Neuron (in vitro differentiated cells): ENCODE measurements around the gene CTTNBP2NL.
A peak's percentile ranks its signal among the peaks of the same experiment; 100 is the strongest.
"Not testable (repeated sequence)": the region's sequence is repeated elsewhere in the genome, so short reads cannot be mapped to it uniquely, and the experiment has no call there.

Source experiments
- H2AFZ ChIP-seq: one replicate; pipeline ENCODE4 v1.6.1; 2013; ENCODE audit warnings: low read depth, mild to moderate bottlenecking, inconsistent platforms, low read length, moderate library complexity
- H3K27me3 ChIP-seq: one replicate; pipeline ENCODE4 v1.6.1; 2013; ENCODE audit warnings: low read length; ENCODE audit not compliant: insufficient read depth
- H3K36me3 ChIP-seq: one replicate; pipeline ENCODE4 v1.6.1; 2013; ENCODE audit warnings: low read length; ENCODE audit not compliant: insufficient read depth
- H3K4me1 ChIP-seq: one replicate; pipeline ENCODE4 v1.6.1; 2013; ENCODE audit warnings: low read length; ENCODE audit not compliant: insufficient read depth
- H3K4me3 ChIP-seq: 2 replicates; pipeline ENCODE4 v1.5.1; 2013; ENCODE audit warnings: mild to moderate bottlenecking, low read length, moderate library complexity
- H3K9me3 ChIP-seq: one replicate; pipeline ENCODE4 v1.6.1; 2013; ENCODE audit warnings: low read length

CTTNBP2NL gene

DNA sequence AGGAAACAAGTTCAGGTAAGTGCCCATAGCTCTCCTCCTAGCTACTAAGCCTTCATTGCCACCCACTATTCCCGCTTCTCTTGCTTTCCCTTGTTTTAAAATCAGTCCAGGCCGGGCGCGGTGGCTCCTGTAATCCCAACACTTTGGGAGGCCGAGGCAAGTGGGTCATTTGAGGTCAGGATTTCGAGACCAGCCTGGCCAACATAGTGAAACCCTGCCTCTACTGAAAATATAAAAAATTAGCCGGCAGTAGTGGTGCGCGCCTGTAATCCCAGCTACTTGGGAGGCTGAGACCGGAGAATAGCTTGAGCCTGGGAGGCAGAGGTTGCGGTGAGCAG, 4.4 kb upstream of the CTTNBP2NL start:
- H3K4me3 ChIP-seq, result no peak overlapping the region
- H2AFZ ChIP-seq, result no peak overlapping the region
- H3K4me1 ChIP-seq, result peaks cover 17% of the 10 kb centered on the region
- H3K36me3 ChIP-seq, result no peaks in the 10 kb centered on the region
- H3K9me3 ChIP-seq, result no peaks in the 10 kb centered on the region
- H3K27me3 ChIP-seq, result no peaks in the 10 kb centered on the region

DNA sequence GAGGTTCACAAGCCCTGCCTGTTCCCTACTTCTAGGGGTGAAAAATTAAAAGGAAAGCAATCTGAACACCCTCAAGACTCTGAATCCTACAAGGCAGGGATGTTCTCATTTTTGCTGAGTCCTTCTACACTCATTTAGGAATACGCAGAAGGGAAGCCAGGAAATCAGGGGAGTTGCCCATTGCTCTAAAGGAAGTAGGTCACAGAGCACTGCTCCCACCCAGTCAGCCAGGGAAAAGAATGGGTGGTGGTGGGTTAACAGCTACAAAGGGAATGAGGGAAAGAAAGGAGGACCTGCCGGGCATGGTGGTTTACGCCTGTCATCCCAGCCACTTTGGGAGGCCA, 2.4 kb upstream of the CTTNBP2NL start:
- Histone ChIP-seq H3K9me3 (no peaks in the 10 kb centered on the region), H3K36me3 (peaks cover 3% of the 10 kb centered on the region), H2AFZ (no peak overlapping the region), H3K4me3 (no peak overlapping the region), H3K27me3 (no peaks in the 10 kb centered on the region), H3K4me1 (peaks cover 30% of the 10 kb centered on the region)

DNA sequence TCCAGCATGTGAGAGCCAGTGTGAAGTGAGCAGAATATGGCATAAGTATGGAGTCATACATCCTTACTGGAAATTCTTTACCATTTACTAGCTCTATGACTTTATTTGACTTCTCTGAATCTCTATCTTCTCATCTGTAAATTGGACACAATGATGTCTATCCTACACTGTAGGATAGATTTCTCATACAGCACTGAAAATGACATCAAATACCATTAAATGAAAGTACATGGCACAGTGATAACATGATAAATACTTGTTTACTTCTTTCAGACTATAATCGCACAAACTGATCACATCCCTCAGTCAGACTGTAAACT, 1.3 kb upstream of the CTTNBP2NL start:
- Histone ChIP-seq H3K27me3 (no peaks in the 10 kb centered on the region), H3K4me3 (no peak overlapping the region), H3K36me3 (peaks cover 3% of the 10 kb centered on the region), H3K4me1 (peaks cover 30% of the 10 kb centered on the region), H2AFZ (no peak overlapping the region), H3K9me3 (no peaks in the 10 kb centered on the region)

DNA sequence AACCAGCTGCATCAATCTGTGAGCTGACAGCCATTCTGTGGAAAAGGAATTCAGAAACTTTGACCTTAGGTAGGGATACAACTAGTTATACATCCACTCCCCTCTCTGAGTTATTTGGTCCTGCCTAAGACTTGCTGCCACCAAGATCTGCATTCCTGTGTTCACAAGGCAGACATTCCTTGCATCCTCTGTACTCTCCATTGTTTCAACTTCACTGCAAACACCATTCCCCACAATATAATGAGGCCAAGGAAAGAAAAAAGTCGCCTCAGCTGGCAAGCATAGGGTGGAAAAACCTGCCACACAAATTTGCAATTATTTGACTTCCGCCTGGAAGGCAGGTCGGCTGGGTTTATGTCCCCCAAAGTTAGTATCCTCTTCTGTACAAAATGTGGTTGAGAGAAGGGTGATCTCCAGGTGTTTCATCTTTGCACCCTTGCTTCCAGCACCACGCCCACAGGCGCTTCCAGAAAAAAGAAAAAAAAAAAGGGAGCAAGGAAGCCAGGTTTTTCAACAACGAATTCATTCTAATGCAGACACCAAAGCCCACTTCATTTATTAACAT, 676 bp upstream of the CTTNBP2NL start:
- Histone ChIP-seq H3K4me3 (peak overlapping the region; percentile 97), H3K9me3 (no peaks in the 10 kb centered on the region), H3K4me1 (peaks cover 30% of the 10 kb centered on the region), H3K36me3 (peaks cover 3% of the 10 kb centered on the region), H3K27me3 (no peaks in the 10 kb centered on the region), H2AFZ (peak overlapping the region; percentile 91)

DNA sequence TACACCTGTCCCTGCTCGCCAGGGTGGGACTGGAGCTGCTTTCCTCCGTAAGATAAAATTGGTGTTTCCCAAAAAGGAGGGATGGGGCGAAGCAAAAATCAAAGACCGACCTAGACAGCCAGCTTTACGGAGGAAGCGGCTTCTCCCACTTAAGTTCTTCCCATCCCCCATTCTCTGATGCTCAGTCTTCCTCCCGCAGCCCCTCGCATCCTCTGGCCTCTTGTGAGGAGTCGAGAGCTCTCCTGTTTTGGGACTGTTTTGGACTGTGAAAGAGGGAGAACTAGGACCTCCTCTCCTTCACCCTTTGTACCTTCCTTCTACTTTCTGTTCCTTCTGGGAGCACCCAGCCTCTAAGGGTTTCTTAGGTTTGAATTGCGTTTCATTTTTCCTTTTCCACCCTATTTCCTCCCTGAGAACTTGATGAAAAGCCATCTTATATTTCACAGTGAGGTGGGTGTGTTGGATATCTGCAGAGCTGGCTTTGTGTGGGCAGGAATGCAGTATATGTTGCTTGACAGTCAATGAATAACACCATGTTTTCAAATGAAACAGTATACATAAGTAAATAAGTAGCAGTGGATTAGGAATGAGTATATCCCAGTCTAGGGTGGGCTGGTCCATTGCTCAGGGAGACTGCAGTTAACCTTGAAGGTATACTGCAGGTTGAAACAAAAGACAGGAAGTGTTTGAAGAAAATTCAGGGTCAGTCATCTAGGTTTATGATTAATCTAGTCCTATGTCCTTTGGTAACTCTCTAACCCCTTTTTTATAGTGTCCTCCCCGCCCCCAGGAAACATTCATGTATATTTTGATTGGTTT, 848 bp downstream of the CTTNBP2NL start:
- Histone ChIP-seq H2AFZ (peak overlapping the region; percentile 91), H3K36me3 (peaks cover 3% of the 10 kb centered on the region), H3K4me3 (peak overlapping the region; percentile 97), H3K4me1 (peaks cover 30% of the 10 kb centered on the region), H3K27me3 (no peaks in the 10 kb centered on the region), H3K9me3 (no peaks in the 10 kb centered on the region)

DNA sequence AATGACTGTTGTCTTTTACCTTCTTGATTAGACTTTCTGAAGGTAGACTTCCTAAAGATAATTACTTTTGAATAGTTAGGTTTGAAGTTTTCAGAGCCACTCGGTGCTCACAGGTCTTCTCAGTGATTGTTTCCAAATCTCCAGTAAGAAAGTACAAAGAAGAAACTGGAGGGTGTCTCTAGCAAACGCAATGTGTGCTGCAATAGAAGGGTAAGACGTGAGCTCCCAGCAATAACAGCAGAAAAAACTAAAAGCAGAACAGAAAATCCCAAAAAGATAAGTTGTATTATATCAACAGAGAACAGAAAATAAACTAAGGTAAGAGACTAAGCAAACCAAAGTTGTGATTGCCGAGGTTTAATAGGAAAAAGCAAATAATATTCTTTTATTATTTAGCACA, 1.8 kb downstream of the CTTNBP2NL start:
- H3K4me1 ChIP-seq, result peaks cover 32% of the 10 kb centered on the region
- H2AFZ ChIP-seq, result no peak overlapping the region
- no peaks in the 10 kb centered on the region for H3K9me3 ChIP-seq
- no peaks in the 10 kb centered on the region for H3K27me3 ChIP-seq
- peaks cover 3% of the 10 kb centered on the region for H3K36me3 ChIP-seq
- H3K4me3 ChIP-seq, result peak overlapping the region; percentile 97

DNA sequence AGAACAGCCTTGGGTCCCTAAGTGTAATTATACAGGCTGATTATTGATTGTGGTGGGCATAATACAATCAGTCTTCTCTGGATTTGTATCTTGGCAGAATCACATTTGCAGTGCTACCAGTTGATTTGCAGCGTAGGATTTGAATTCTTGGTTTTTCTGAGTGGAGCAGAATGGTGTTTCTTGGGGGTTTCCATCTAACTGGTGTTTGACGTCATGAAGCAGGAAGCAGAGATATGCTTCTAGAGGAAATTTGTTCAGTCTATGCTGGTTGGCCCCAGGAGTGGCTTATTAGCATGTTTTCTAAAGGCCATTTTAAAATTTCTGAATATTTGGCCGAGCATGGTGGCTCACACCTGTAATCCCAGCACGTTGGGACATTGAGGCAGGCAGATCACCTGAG, 3.4 kb downstream of the CTTNBP2NL start:
- peaks cover 44% of the 10 kb centered on the region for H3K4me1 ChIP-seq
- no peak overlapping the region for H3K4me3 ChIP-seq
- H3K27me3 ChIP-seq, result no peaks in the 10 kb centered on the region
- H2AFZ ChIP-seq, result no peak overlapping the region
- no peaks in the 10 kb centered on the region for H3K9me3 ChIP-seq
- H3K36me3 ChIP-seq, result peaks cover 3% of the 10 kb centered on the region

DNA sequence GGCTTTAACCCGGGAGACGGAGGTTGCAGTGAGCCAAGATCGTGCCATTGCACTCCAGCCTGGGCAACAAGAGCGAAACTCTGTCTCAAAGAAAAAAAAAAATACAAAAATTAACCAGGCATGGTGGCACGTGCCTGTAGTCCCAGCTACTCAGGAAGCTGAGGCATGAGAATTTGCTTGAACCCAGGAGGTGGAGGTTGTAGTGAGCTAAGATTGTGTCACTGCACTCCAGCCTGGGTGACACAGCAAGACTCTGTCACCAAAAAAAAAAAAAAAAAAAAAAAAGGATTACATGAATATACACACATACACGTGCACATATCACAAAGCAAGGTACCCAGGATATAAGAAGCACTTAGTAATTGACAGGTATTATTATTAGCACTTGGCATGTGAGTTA, 4.7 kb downstream of the CTTNBP2NL start:
- H3K4me3 ChIP-seq, H3K9me3 ChIP-seq, H3K27me3 ChIP-seq, H2AFZ ChIP-seq, H3K36me3 ChIP-seq: not testable (repeated sequence)
- peaks cover 37% of the 10 kb centered on the region for H3K4me1 ChIP-seq

DNA sequence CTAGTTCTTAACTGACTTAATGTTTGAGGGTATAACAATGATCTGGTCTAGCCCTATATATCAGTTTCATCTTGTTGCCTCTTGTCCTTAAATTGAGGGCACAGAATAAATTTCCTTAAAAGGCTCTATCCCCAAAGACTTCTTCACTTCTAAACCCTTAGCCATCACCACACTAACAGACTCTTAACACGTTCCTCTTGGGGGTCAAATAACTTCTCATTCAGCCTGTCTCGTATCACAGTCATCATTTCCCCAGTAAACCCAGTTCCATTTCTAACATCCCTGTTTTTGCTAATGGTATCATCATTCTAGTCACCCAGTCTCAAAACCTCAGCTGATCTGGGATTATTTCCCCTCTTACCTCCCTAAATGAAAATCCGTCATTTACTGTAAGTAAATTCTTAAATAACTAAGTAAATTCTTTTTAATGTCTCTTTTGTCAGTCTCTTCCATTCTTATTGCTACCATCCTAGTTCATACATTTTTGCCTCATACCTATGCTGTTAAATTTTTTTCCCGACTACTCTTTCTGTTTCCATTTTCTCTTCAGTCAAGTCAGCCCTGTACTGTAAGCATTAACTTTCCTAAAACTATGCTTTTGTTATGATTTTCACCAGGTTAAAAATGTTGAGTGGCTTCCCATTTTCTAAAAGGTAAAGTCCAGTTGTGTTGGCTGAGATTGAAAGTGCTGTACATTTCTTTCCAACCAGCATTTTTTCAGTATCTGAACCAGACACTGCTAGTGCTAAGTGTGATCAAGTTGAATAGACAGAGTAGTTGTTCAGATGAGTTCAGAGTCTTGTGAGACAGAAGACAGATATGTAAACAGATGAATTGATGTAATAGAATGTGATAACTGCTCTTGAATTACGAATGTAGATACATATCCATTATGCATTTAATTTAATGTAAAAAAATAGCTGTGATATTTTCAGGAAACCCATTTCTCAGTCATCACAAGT, 6.9 kb downstream of the CTTNBP2NL start:
- Histone ChIP-seq H3K9me3 (no peaks in the 10 kb centered on the region), H3K4me3 (no peak overlapping the region), H3K36me3 (peaks cover 3% of the 10 kb centered on the region), H3K4me1 (peaks cover 26% of the 10 kb centered on the region), H3K27me3 (no peaks in the 10 kb centered on the region), H2AFZ (no peak overlapping the region)

DNA sequence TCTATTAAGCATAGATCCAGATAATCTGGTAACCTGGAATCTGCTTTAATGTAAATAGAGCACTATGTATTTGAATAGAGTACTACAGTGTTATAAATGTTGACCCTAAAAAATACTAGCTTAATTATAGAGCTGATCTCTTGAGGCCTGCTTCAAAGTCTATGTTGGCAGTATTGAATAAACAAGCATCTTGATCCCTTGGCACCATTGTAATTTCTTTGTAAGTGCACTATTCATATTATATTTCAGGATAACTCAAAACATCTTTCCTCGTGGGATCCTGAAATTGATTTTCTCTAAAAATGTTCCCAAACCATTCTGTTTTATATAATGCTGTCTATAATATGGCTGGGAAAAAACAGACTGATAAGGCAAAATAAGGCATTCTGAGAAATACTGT, 10.8 kb downstream of the CTTNBP2NL start:
- Histone ChIP-seq H3K4me3 (no peak overlapping the region), H3K4me1 (peaks cover 22% of the 10 kb centered on the region), H3K27me3 (no peaks in the 10 kb centered on the region), H3K36me3 (peaks cover under 1% of the 10 kb centered on the region), H3K9me3 (no peaks in the 10 kb centered on the region), H2AFZ (no peak overlapping the region)

DNA sequence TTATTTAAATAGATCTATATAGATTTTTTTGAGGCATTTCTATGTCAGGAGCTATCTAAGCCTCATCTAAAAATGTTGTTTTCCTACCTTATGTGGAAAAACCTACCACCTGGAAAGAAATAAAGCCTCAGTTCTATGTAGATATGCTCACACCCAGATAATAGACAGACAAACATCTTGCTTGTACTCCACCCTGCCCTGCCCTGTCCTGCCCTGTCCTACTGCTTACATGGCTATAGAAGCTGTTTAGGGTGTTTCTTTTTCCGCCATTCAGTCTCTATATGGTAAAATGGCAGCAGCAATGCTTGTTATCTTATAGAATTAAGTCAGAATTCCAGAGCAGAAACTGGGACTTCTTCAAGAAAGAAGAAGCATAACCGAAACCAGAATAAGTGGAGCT, 13.4 kb downstream of the CTTNBP2NL start:
- peaks cover 4% of the 10 kb centered on the region for H3K4me1 ChIP-seq
- no peak overlapping the region for H3K4me3 ChIP-seq
- H3K9me3 ChIP-seq, result no peaks in the 10 kb centered on the region
- H3K36me3 ChIP-seq, result peaks cover 20% of the 10 kb centered on the region
- H2AFZ ChIP-seq, result no peak overlapping the region
- no peaks in the 10 kb centered on the region for H3K27me3 ChIP-seq

DNA sequence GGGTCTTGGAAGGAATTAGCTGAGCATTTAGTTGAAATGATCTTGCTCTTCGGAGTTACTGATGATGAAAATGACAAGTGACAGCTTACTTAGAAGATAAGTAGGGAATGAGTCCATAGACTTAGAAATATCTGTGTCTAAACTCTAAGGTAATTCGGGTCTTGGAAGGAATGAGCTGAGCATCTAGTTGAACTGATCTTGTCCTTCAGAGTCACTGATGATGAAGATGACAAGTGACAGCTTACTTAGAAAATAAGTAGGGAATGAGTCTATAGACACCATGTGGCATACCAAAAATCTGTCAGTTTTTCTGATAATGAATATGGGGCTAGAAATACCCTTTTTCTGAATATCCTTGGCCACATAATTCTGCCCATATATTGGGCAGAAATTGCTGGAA, 14.7 kb downstream of the CTTNBP2NL start:
- Histone ChIP-seq H3K4me3 (no peak overlapping the region), H3K4me1 (no peaks in the 10 kb centered on the region), H3K36me3 (peaks cover 25% of the 10 kb centered on the region), H3K27me3 (no peaks in the 10 kb centered on the region), H3K9me3 (no peaks in the 10 kb centered on the region), H2AFZ (no peak overlapping the region)

DNA sequence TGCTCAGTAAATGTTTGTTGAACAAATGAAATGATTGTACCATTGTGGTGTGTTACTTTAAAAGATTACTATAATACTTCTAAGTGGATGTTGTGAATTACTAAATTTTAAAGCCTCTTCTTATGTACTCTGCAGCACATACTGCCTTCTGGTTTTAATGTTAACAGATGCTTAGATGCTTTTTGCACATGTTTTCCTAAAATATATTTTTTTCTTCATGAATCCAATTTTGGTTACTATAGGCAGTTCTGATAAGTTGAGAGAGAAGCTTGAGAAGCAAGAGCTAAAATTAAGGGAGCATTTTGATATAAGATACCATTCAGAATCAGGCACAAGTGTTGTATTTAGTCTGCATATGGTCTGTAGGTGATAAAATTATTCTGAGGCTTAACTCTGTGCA, 21.3 kb downstream of the CTTNBP2NL start:
- no peak overlapping the region for H2AFZ ChIP-seq
- H3K27me3 ChIP-seq, result no peaks in the 10 kb centered on the region
- H3K4me3 ChIP-seq, result no peak overlapping the region
- H3K36me3 ChIP-seq, result peaks cover 50% of the 10 kb centered on the region
- H3K4me1 ChIP-seq, result no peaks in the 10 kb centered on the region
- H3K9me3 ChIP-seq, result no peaks in the 10 kb centered on the region
